Retinal pigment epithelial cell (primary cell): Measurements from ENCODE around the gene MSI2.

Experiments
- DNase-seq: peaks from one replicate; pipeline ENCODE4 v3.0.0-alpha.2; 2010; ENCODE audit warnings: low read depth
- H3K4me3 ChIP-seq: 2 replicates; pipeline ENCODE4 v1.5.1; 2011; ENCODE audit warnings: mild to moderate bottlenecking, low read length, control low read depth, moderate library complexity
- TF ChIP-seq, protein P1 (sequence below): conservative IDR thresholded peaks from 2 replicates; pipeline ENCODE4 v1.5.1; 2011; ENCODE audit warnings: low read depth, low read length, control low read depth, inconsistent platforms

MSI2 gene

GRCh38 chr17:57276621-57277020 is 20.3 kb downstream of the MSI2 start:
- TF ChIP-seq, protein P1, sequence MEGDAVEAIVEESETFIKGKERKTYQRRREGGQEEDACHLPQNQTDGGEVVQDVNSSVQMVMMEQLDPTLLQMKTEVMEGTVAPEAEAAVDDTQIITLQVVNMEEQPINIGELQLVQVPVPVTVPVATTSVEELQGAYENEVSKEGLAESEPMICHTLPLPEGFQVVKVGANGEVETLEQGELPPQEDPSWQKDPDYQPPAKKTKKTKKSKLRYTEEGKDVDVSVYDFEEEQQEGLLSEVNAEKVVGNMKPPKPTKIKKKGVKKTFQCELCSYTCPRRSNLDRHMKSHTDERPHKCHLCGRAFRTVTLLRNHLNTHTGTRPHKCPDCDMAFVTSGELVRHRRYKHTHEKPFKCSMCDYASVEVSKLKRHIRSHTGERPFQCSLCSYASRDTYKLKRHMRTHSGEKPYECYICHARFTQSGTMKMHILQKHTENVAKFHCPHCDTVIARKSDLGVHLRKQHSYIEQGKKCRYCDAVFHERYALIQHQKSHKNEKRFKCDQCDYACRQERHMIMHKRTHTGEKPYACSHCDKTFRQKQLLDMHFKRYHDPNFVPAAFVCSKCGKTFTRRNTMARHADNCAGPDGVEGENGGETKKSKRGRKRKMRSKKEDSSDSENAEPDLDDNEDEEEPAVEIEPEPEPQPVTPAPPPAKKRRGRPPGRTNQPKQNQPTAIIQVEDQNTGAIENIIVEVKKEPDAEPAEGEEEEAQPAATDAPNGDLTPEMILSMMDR = no peak
- no peak overlapping the region for H3K4me3 ChIP-seq
- no peak for DNase-seq

GRCh38 chr17:57277923-57278604 is 21.7 kb downstream of the MSI2 start:
- TF ChIP-seq, protein P1 = no peak

DNA sequence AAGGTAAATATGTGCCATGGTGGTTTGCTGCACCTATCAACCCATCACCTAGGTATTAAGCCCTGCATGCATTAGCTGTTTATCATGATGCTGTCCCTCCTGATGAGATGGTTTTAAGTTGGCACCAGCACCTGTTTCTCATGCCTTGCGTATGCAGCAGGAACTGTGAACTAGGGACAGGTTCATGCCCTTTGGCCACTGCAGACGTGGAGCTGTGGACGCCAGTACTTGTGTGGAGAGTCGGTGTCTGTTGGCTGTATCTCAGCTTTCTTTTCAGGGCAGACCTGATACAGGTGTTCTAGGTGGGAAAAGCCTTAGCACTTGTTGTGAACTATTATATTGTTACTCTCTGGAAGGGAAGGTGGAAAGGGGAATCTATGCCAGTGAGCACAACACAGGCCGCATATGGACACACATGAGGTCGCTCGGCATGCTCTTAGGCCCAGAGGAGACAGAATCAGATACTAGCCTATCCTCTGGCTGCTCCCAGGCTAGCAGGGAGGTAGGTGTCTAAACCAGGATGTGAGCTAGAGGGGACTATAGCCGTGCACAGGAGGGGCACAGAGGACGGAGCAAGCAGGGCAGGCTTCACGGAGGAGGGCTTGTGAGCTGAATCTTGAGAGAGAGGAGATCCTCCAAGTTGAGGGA is 22.5 kb downstream of the MSI2 start:
- DNase-seq = no peak
- H3K4me3 ChIP-seq = no peak overlapping the region

More at GRCh38 chr17:57277923-57278604, 21.7 kb downstream of the MSI2 start:
- no peak for DNase-seq
- no peak overlapping the region for H3K4me3 ChIP-seq

DNA sequence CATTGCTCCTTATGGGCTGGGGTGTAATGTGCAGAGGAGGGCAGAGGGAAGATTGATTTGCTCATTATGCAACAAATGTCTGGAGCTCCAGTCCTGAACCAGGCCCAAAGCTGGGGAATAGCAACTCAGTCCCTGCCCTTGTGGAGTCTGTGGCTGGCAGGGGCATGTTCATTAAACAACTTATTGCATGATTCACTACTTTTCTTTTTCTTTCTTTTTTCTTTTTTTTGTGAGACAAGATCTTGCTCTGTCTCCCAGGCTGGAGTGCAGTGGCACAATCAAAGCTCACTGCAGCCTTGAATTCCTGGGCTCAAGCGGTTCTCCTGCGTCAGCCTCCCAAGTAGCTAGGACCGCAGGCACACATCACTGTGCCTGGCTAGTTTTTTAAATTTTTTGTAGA is 23.1 kb downstream of the MSI2 start:
- H3K4me3 ChIP-seq = no peak overlapping the region
- TF ChIP-seq, protein P1 = no peak
- DNase-seq = no peak

More for the DNA sequence above, 22.5 kb downstream of the MSI2 start:
- TF ChIP-seq, protein P1 = no peak

DNA sequence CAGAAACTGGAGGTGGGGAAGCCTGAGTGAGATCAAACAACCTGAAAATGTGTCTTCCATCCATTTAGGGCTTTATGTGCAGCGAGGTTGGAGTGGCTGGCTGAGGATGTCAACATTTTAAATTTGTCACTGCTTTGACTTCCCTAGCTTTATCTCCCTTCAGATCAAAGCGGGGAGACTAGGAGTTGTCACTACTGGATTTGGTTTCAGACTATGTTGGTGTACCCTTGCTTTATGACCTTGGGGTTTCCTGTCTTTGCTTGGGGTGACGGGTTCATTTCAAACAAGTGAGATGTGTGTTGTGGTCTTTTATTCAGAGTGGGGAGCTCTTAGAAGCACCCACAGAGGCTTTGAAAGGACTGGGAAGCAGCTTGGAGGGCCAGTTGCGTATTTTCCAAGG is 25.6 kb downstream of the MSI2 start:
- no peak for DNase-seq
- TF ChIP-seq, protein P1 = no peak

DNA sequence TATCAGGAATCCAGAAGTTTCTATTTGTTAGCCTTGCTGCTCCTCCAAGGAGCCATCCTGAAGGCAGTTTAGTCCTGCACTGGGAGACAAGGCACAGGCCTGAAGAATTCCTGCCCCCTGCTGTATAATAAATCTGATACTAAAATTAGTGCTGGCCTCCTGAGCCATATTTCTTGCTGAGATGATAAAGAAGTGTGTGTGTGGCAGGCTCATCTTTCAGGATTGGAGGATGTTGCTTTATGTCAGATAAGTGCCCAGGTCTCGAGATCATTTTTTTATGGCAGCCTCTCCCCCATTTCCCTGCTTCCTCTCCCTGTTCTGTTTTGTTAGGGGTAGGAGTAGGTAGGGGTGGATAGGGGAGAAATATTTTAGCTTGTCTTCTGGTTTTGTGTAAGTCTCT is 26.0 kb downstream of the MSI2 start:
- H3K4me3 ChIP-seq = no peak overlapping the region
- DNase-seq = no peak
- TF ChIP-seq, protein P1 = no peak

More for the DNA sequence above, 25.6 kb downstream of the MSI2 start:
- H3K4me3 ChIP-seq = no peak overlapping the region

DNA sequence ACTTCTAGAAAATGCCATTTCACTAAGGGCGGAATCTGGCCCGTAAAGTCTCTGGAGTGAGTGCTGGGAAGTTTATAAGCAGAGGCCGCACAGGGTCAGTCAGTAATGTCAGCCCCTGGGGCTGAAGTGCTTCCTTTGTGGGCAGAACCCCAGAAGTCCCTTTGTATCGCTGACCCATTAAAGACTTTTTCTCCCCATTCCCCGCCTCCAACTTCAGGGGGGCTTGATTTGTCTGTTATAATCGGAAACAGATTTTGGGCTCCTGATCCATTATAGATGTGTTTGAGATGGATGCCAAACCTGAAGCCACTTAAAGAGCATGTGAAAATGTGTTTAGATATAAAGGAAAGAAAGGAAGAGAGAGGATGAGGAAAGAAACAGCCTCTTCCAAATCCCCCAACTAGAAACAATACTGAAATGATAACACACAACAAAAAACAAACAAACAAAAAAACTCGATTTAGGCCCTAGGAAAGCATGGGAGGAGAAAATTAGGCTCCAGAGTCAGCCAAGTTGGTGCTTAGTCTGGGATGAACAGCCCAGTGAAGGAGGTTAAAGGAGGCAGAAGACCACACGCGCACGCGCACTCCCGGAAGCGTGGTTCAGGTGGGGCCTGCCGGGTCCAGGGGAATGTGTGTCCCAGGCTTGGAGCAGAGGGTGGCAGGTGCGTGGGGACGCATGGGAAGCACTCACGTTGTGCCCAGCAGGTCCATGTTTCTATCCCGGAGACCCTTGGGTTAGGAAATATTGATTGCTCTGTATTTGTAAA is 27.1 kb downstream of the MSI2 start:
- DNase-seq = no peak
- H3K4me3 ChIP-seq = no peak overlapping the region
- TF ChIP-seq, protein P1 = no peak
